ENCODE data around the gene KCNK6. TPM values are rescaled to one million over a fixed set of nuclear protein-coding genes. Genes with fewer than 3 reads are reported as not detected.

KCNK6 gene
- total and polyA plus RNA-seq, 3 experiments from 2014 or later = 3.6 to 11.1 (median 10.1) TPM

DNA sequence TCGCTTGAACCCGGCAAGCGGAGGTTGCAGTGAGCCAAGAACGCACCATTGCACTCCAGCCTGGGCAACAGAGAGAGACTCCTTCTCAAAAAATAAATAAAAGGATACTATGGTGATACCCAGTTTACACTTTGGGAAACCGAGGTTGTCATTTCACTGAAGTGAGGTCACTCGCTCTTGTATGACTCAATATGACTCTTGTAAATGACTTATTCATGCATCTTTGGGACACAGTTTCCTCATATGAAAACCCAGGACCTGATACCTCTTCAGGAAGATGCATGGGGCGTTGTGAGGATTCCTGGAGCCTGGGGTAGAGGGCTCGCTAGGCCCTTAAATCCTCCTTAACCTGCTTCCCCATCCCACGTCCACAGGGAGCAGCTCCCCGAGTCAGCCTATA is 59.2 kb downstream of the KCNK6 start:
- peaks cover 55% of the 10 kb centered on the region for H3K36me3 ChIP-seq (ENCODE audit: insufficient read depth, low read length)
- H3K27me3 ChIP-seq (ENCODE audit: insufficient read depth, low read length, poor library complexity, severe bottlenecking) = no peaks in the 10 kb centered on the region

DNA sequence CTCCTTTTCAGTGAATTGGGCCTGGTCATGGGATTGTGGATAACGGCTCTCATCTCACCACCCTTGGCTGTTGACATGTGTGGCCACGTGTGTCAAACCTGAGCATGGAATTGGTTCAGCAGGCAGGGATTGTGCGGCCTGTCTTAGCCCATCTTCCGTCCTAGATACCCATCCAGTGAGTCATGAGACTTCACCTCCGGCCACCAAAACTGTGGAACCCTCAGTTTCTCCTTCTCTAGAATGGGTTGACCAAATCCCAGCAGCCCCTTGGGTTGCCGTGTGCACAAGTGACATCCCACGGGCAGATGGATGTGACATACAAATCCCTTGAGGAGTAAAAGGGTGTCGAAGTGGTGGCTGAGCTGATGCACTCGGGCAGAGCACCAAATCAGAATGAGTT is 61.5 kb downstream of the KCNK6 start:
- no peak overlapping the region for H3K27ac Mint-ChIP-seq
- H3K4me3 Mint-ChIP-seq = no peak overlapping the region
- peaks cover 10% of the 10 kb centered on the region for H3K4me1 ChIP-seq (ENCODE audit: insufficient read depth, low read length)
- H3K36me3 Mint-ChIP-seq = peaks cover 17 to 69% (median 25%) of the 10 kb centered on the region in 3 donors
- POLR2A ChIA-PET = interaction anchor here (0.6 kb wide), 1 partner anchor 460 kb away, joined by 3 read pairs; no protein-coding TSS in a partner anchor
- H3K4me3 ChIP-seq (ENCODE audit: low read length) = no peak overlapping the region
- CTCF ChIA-PET = interaction anchor here (0.7 to 1.6 kb wide), 2 partner anchors 22 to 45 kb away, joined by 3 to 4 read pairs; partner anchors contain the start of genes CATSPERG and FAM98C
- H3K27ac ChIP-seq (ENCODE audit: low read depth, low read length) = no peak overlapping the region
- no peaks in the 10 kb centered on the region for H3K27me3 Mint-ChIP-seq
- H3K36me3 ChIP-seq (ENCODE audit: insufficient read depth, low read length) = peaks cover 52% of the 10 kb centered on the region
- H3K4me1 Mint-ChIP-seq = peaks cover 8 to 16% (median 11%) of the 10 kb centered on the region in 3 donors
- H3K9me3 ChIP-seq (ENCODE audit: low read length) = no peaks in the 10 kb centered on the region
- DNase-seq = no peak
- no peaks in the 10 kb centered on the region for H3K9me3 Mint-ChIP-seq
- H3K27me3 ChIP-seq (ENCODE audit: insufficient read depth, low read length, poor library complexity, severe bottlenecking) = no peaks in the 10 kb centered on the region

More for the DNA sequence above, 59.2 kb downstream of the KCNK6 start:
- Histone ChIP-seq H3K4me3 (ENCODE audit: low read length) (no peak overlapping the region), H3K4me1 (ENCODE audit: insufficient read depth, low read length) (peaks cover 21% of the 10 kb centered on the region), H3K27ac (ENCODE audit: low read depth, low read length) (no peak overlapping the region), H3K9me3 (ENCODE audit: low read length) (no peaks in the 10 kb centered on the region)
- no peak for DNase-seq
- H3K36me3 Mint-ChIP-seq = peaks cover 19 to 74% (median 25%) of the 10 kb centered on the region in 3 donors
- no peaks in the 10 kb centered on the region for H3K9me3 Mint-ChIP-seq
- peaks cover 29 to 33% (median 31%) of the 10 kb centered on the region in 3 donors for H3K4me1 Mint-ChIP-seq
- CTCF ChIA-PET = interaction anchor here (1.6 kb wide), 1 partner anchor 24 kb away, joined by 4 read pairs; the partner anchor contains the start of gene FAM98C
- POLR2A ChIA-PET = interaction anchor here (0.6 kb wide), 1 partner anchor 165 kb away, joined by 5 read pairs; no protein-coding TSS in a partner anchor
- H3K27ac Mint-ChIP-seq = no peak overlapping the region
- H3K27me3 Mint-ChIP-seq = no peaks in the 10 kb centered on the region
- H3K4me3 Mint-ChIP-seq = peak overlapping the region in 1 of 7 donors; percentile 44

Other genes starting within 250 kb of the KCNK6 start
- 1 to 10 TPM in 1 of 2 experiments, under 1 TPM in 1; 0.78 to 1.1 TPM for gene DPF1, start 95.6 kb upstream of the KCNK6 start, total RNA-seq
- not detected for gene DPF1, start 95.6 kb upstream of the KCNK6 start, polyA plus RNA-seq
- 1 to 10 TPM in 1 of 2 experiments, under 1 TPM in 1; 0.47 to 1.0 TPM for gene PPP1R14A, start 63.5 kb upstream of the KCNK6 start, total RNA-seq
- not detected for gene PPP1R14A, start 63.5 kb upstream of the KCNK6 start, polyA plus RNA-seq
- 10 to 100 TPM; 27.9 to 29.4 TPM for gene SPINT2, start 55.3 kb upstream of the KCNK6 start, total RNA-seq
- 49.5 TPM for gene SPINT2, start 55.3 kb upstream of the KCNK6 start, polyA plus RNA-seq
- not detected for gene C19orf33, start 15.6 kb upstream of the KCNK6 start, total RNA-seq
- 0.90 TPM for gene C19orf33, start 15.6 kb upstream of the KCNK6 start, polyA plus RNA-seq
- 10 to 100 TPM; 57.9 to 60.3 TPM for gene YIF1B, start 3.9 kb upstream of the KCNK6 start, total RNA-seq
- 45.4 TPM for gene YIF1B, start 3.9 kb upstream of the KCNK6 start, polyA plus RNA-seq
- 1 to 10 TPM; 4.3 to 4.6 TPM for gene CATSPERG, start 16.0 kb downstream of the KCNK6 start, total RNA-seq
- 0.94 TPM for gene CATSPERG, start 16.0 kb downstream of the KCNK6 start, polyA plus RNA-seq
- gene PSMD8, start 54.7 kb downstream of the KCNK6 start, total RNA-seq = 100 to 1,000 TPM; 256 to 267 TPM
- 180 TPM for gene PSMD8, start 54.7 kb downstream of the KCNK6 start, polyA plus RNA-seq
- under 1 TPM in 1 of 2 experiments, not detected in 1; 0.15 TPM for gene GGN, start 68.2 kb downstream of the KCNK6 start, total RNA-seq
- gene GGN, start 68.2 kb downstream of the KCNK6 start, polyA plus RNA-seq = not detected
- gene SPRED3, start 68.9 kb downstream of the KCNK6 start, total RNA-seq = under 1 TPM; 0.33 to 0.66 TPM
- gene SPRED3, start 68.9 kb downstream of the KCNK6 start, polyA plus RNA-seq = not detected
- gene FAM98C, start 83.2 kb downstream of the KCNK6 start, total RNA-seq = 10 to 100 TPM; 17.8 to 25.2 TPM
- gene FAM98C, start 83.2 kb downstream of the KCNK6 start, polyA plus RNA-seq = 16.8 TPM
- 1 to 10 TPM; 1.8 to 2.0 TPM for gene RASGRP4, start 106.4 kb downstream of the KCNK6 start, total RNA-seq
- gene RASGRP4, start 106.4 kb downstream of the KCNK6 start, polyA plus RNA-seq = not detected
- gene RYR1, start 113.8 kb downstream of the KCNK6 start, total RNA-seq = 1 to 10 TPM; 1.4 to 3.3 TPM
- gene RYR1, start 113.8 kb downstream of the KCNK6 start, polyA plus RNA-seq = 0.71 TPM